MV-4-11 (cell line): ENCODE measurements around the gene TEAD1.
A peak's percentile ranks its signal among the peaks of the same experiment; 100 is the strongest.

Experiments
- DNase-seq: peaks from one replicate; lab custom pipeline; 2025; lab: John Stamatoyannopoulos, UW

Gene TEAD1

DNA sequence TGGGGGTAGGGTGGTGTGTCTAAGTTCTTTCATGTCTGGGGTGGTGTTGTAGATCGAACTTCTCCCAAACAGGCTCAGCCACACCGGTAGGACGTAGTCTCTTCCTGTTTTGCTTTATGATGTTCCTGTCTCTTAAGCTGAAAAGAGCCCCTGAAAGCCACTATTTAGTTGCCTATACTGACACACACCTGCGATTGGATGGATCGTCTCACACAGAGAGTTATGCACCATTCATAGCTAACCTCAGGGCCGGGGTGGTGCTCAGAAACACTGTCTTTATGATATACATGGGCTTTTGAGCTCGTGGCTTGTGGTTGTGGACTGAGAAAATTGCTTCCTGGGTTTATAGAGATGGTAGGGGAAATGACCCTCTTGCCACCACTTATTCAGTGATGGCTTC lies 137.6 kb downstream of the TEAD1 start:
- peak; percentile 9 for DNase-seq

DNA sequence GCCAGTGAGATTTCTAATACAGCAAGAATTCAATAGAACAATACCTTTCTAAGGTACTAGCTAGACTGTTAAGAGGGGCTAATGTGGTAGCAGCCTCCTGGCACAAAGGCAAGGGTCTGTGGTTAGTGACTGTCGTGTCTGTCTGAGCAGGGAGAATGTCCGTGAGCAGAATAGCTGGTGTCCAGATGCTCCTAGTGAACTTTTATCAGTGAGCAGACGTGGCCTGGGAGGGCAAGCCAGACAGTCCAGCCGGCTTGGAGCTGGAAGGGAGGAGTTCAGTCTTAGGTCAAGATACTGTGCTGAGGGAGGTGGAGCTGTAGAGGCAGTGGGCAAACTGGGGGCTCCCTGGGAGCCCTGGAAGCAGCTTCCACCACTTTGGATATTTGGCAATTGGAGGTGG lies 138.6 kb downstream of the TEAD1 start:
- DNase-seq = no peak

DNA sequence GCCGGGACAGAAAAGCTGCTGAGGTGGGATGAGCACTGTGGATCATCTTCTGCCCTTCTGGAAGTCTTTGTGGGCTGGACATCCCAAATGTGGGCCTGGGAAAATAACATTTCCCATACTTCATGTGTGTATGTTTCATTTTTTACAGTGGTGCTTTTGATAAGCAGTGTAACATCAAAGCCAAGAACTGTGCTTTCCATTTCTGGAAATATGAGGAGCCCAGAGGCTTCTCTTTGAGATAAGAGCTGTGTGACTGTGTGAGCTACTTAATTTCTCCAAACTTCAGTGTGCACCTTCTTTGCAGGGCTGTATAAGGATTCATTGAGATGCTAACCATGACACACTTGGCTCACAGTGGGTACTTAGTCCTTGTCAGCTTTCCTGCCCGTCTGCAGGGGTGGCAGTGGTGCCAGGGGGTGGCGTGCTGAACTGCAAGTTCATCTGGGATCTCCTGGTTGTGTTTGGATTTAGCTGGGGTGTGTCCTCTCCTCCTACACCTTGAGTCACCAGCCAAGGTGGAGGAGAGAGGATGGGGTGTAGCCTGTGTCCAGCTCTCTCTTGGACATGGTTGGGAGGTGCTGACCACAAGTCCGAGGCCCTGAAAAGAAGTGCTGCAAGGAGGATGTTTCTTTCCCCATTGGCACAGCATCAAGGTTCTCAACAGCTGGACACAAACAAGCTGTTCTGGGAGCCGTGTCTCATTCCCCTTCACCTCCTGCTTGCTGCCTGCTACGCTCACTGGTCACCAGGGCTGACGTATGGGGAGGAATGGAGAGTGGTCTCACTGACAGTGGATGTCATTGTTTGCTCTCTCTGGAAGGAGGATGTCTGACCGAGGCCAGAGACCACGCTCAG lies 139.4 kb downstream of the TEAD1 start:
- no peak for DNase-seq

DNA sequence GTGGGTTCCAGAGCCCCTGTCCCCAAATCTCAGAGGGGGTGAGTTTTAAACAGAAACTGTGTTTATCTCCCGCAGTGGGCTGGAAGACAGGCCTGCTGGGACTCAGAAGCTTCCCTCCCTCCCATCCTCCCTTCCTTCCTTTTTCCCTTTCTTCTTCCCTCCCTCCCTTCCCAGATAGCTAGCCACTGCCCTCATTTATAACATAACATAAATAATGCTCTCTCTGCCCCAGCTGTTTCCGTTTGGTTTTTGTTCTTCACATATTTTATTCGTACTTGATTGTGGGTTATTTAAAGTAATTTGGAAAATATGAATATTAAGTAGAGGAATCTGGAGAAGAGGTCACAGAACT lies 140.9 kb downstream of the TEAD1 start:
- no peak for DNase-seq

DNA sequence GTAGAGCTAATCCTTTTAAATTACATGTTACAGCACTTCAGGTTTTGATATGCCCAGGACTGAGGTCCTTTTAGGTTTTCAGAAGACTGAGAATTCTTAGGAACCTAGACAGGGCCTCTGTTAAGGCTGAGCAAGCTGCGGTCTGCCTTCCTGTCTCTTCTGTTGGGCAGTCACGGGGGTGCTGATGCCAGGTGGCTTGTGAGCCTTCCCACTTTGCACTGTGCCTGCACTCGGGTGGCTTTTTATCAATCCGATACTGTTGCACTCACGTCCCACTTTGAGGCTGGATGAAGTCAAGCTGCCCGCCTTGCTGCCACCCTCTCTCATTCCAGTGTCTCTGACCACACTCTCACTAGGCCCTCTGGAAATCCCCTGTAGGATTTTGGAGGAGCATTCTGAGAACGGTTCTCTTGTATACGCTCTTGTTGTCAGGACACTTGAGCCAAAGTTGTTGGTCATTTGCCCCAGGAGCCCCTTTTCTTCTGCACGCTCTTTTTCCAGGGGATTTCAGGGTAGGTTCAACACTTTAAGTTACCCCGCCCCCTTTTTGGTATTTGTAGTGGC lies 141.8 kb downstream of the TEAD1 start:
- no peak for DNase-seq

- no peak for DNase-seq
Measured at GRCh38 chr11:12817681-12818332, 143.6 kb downstream of the TEAD1 start.

- DNase-seq = peak; percentile 79
Measured at GRCh38 chr11:12818333-12819015, 144.3 kb downstream of the TEAD1 start.

DNA sequence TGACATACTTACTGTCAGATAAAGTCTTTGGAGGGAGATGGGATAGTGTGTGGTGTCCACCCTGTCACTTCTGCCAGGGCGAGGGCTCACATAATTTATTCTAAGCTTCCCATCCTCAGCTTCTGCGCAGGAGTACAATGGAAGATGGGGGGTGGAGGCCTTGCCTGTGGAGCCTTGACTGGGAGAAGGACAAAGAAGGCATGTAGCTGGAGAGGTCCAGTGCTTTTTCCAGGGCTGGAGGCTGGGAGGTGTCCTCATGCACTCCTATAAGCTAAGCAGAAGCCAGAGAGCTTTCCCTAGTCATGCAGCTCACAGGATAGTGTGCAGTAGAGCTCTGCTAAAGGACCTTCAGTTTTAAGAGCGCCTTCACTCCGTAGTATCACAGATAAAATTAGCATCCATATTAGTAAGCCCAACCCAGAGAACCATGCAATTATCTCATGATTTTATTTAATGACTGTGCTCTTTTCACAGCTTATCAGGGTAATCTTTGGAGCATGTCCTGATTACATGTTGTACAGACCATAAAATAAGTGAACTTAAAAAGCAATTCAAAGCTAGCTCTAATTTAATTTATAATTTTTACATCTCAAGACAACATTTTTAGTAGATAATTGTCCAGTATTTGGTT lies 148.3 kb downstream of the TEAD1 start:
- no peak for DNase-seq

DNA sequence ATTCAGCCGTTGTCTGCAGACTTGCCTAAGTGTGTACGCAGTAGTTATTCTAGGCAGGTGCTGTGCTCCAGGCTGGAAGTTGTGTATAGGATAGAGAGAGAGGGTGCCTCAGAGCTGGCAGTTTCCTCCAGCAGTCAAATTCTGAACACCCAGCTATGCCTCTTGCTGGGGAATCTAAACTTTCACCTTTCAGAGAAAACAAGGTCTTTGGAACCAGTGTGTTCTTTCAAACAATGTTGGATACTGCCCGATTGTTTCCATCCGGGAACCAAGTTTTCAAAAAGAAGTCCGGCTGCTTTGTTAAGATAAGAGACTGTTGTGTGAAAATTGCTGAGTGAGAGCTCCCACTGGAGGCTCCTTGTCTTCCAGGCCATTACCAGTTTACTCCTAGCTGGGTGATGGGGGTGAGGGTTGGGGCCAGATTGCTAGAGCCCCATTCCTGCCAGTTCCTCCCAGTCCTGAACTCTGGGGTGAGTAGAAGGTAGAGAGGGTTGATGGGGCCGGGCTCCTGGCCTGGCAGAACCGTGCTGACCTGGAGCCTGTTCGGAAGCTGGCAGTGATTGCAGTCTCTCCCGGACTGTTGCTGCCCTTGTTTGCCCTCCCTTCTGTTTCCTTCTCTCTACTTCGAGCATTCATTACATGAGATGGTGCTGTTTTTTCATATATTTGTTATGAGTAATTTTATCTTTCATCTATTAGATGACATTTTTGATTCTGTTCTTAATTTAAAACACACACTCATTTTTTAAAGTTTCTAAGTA lies 150.2 kb downstream of the TEAD1 start:
- DNase-seq = no peak

- DNase-seq = no peak
Measured at GRCh38 chr11:12826441-12826840, 152.2 kb downstream of the TEAD1 start.

DNA sequence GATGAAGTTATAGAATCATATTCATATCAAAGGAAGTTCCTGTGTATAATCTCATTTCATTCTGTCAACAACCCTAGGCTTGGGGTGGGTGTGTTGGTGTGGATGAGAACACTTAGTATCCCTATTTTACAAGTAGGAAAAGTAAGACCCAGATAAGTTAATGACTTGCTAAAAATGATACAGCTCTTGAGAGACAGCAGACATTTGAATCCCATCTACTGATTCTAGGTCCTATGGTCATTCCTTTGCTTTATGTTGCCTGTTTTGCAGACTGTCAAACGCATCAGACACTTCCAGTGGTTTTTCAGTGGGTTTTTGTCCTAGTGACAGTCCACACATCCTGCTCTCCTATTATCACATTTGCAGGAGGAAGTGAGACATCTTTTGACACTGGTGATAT lies 153.1 kb downstream of the TEAD1 start:
- DNase-seq = no peak

DNA sequence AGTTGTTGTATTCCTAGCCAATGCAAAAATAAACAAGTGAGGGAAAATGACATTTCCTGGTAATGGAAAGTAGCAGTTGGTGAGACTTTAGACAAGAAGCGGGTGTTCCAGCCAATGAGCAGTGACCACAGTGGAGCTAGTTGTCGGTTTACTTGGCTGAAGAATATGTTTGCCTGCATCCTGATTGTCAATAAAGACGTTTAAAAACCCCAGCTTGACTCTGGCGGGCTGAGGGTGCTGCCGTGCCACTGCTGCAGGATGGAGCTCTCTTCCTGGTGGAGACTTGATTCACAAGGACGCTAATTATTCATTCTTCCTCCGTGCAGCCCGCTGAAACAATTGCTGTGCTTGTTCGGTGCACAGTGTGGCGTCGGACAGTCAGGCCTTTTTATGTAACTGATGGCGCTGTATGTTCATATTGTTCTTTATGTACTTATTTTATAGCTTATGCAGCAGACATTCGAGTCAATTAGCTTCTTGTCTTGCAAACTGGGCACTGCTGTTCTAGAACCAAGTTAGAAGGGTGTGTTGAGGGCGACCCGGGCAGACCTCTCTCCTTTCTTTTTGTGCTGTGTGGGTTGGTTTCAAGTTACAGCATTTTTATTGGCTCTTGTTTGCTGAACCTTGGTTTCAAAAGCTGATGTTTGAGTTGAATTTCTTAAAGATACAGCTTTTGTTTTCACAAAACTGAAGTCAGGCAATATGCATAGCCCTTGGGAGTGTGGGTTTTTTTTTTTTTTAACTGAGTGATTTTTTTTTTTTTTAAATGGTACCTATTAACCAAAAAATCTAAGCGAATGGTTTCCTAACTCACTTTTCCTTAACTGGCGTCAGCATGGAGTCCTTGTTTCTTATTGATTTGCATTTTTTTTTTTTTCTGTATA lies 153.9 kb downstream of the TEAD1 start:
- no peak for DNase-seq

GRCh38 chr11:12829131-12829530 lies 154.9 kb downstream of the TEAD1 start:
- DNase-seq = no peak

DNA sequence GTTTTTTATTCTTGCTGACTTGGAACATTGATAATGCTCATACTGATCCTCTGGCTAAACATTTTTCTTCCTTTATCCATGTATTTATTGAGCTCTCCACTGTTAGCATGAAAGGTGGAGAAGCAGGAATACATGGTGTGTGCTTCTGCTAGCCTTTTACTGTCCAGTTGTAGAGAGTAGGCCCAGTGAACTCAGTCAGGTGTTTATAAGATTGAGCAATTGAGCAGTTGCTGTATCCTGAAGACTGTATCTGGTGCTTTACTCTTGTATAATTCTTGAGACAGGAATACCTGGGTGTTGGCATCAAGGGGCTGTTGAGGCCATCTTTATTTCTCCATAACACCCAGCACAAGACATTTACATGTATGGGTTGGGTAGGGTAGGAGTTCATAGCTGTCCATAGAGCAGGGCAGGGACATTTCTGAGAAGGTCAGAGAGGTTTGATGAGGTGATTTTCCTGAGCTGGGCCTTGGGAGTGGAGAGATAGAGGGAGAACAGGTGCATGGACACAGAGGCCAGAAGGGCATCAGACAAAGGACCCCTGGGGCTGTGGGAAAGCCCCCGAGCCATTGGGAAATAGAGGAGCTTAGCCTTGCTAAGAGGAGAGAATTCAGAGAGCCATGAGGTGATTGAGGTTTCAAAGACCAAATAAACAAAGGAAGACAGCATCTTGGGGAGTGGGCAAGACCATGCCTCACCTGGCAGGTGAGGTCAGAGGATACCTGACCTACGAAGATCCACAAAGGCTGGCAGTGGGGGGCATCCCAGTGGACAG lies 155.5 kb downstream of the TEAD1 start:
- no peak for DNase-seq

DNA sequence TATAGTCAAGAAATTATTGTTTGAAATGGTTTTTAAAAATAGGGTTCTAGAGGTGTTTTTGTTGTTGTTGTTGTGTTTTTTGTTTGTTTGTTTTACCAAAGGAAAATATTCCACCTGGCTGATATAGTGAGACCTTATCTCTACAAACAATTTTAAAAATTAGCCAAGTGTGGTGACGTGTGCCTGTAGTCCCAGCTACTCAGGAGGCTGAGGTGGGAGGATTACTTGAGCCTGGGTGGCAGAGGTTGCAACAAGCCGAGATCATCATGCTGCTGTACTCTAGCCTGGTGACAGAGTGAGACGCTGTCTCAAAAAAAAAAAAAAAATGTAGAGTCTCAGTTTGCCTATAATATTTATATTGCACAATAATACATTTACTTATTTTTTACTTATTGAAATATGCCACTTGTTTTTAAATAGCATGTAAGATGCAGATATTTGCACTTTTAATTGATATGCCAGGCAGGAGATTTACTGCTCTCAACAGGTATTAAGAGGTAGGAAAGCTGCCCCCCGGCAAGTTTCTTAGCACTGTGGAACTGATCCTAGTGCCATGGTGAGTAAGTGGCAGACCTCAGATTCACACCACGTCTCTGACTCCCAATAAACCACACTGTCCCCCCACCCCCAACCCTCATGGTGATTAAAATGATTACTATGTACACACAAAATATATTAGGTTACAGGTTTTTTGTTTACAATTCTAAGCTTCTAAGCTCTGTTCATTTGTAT lies 157.4 kb downstream of the TEAD1 start:
- DNase-seq = no peak

DNA sequence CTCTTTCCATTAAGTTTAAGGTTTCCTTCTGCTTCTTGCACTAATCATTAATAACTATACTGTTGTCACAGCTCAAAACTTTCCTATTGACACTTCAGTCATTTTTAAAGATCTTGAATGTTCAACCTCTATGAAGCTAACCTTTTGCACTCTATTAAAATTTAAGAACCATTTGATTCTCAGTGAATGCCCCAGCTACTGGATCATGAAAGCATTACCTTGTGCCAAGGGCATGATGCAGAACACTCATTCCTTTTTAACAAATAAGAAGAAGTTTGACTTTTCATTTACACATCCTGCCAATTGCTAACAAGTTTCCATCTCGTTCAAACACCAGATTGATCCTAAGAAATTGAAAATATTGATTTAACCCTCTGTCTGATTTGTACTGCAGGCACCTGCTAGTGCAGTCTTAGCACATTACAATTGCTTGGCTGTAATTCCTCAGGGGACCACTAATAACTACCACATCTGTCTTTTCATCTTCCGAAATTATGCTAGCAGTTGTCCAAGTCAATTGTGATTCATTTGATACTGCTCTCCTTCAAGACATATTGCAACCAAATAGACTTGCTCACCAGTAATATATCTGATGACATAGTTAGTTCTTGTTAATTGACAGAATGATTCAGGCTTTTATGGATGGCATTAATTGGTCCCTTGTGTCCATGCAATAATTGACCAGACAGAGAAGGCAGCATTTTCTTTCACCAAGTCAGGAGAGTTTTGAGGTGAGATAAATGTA lies 158.4 kb downstream of the TEAD1 start:
- DNase-seq = no peak

GRCh38 chr11:12834166-12834565 lies 159.9 kb downstream of the TEAD1 start:
- DNase-seq = no peak

DNA sequence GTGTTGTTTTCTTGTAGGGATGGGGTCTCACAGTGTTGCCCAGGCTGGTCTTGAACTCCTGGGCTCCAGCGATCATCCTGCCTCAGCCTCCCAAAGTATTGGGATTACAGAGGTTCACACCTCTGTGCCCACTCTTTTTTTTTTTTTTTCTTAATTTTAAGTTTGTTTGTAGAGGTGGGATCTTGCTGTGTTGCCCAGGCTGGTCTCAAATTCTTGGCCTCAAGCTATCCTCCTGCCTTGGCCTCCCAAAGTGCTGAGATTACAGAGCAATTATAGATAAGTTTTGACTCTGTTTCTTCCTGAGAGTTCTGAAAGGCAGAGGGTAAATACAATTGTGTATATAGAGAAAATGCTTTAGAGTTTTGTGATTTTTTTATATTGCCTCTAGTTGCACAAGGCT lies 160.4 kb downstream of the TEAD1 start:
- no peak for DNase-seq
